Neural crest cell (in vitro differentiated cells): ENCODE measurements around the gene SEMA4D. TPM values are rescaled to one million over a fixed set of nuclear protein-coding genes. Genes with fewer than 3 reads are reported as not detected.

ENCODE experiments used
- DNase-seq: peaks from one replicate; pipeline ENCODE4 v3.0.0; 2021; ENCODE audit warnings: low read depth, mixed read lengths, low spot score
- H3K27ac Mint-ChIP-seq: one replicate; pipeline ENCODE4 v1.8.0; 2021; ENCODE audit warnings: mild to moderate bottlenecking, mixed read lengths; ENCODE audit not compliant: unreplicated experiment
- H3K27me3 Mint-ChIP-seq: 2 replicates; pipeline ENCODE4 v1.8.0; 2021; ENCODE audit warnings: low read depth, mild to moderate bottlenecking, mixed read lengths
- H3K36me3 Mint-ChIP-seq: 2 replicates; pipeline ENCODE4 v1.8.0; 2021; ENCODE audit warnings: low read depth, mild to moderate bottlenecking, mixed read lengths
- H3K4me1 Mint-ChIP-seq: 2 replicates; pipeline ENCODE4 v1.8.0; 2021; ENCODE audit warnings: mixed read lengths
- H3K4me3 Mint-ChIP-seq: one replicate; pipeline ENCODE4 v1.8.0; 2021; ENCODE audit warnings: mild to moderate bottlenecking, mixed read lengths
- H3K9me3 Mint-ChIP-seq: 2 replicates; pipeline ENCODE4 v1.8.0; 2021; ENCODE audit warnings: mixed read lengths
- CTCF ChIP-seq: fragments of 200-600 bp; sonication (generic); conservative IDR thresholded peaks from 2 replicates; pipeline ENCODE4 v1.5.0; 2021; ENCODE audit warnings: antibody characterized with exemption, mild to moderate bottlenecking
- total RNA-seq: library from RNA; stranded (reverse); gene quantifications from 2 replicates; pipeline ENCODE4 v1.2.1, GENCODE V29; 2021

The SEMA4D gene
- total RNA-seq, 1 donor from 2014 or later, result 33.5 TPM

DNA sequence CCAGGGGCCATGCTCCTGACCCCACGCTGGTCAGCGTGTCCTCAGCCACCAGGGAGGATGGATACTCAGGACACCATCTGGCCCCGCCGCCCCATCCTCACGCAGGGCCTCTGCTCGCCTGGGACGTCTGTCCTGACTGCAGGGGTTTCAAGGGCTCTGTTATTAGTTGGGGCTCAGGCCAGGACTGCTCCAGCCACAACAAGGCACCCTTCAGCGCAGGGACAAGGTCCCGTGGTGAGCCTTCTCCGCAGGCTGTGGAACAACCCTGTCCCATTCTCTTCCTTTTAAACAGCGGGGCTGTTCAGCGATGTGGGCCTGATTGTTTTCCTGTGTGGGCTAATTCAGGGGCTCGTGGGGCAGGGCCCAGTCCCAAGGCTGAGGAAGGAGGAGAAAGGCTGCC, 61.6 kb downstream of the SEMA4D start:
- Mint-ChIP-seq H3K4me1 (peaks cover 20% of the 10 kb centered on the region), H3K4me3 (no peak overlapping the region)

DNA sequence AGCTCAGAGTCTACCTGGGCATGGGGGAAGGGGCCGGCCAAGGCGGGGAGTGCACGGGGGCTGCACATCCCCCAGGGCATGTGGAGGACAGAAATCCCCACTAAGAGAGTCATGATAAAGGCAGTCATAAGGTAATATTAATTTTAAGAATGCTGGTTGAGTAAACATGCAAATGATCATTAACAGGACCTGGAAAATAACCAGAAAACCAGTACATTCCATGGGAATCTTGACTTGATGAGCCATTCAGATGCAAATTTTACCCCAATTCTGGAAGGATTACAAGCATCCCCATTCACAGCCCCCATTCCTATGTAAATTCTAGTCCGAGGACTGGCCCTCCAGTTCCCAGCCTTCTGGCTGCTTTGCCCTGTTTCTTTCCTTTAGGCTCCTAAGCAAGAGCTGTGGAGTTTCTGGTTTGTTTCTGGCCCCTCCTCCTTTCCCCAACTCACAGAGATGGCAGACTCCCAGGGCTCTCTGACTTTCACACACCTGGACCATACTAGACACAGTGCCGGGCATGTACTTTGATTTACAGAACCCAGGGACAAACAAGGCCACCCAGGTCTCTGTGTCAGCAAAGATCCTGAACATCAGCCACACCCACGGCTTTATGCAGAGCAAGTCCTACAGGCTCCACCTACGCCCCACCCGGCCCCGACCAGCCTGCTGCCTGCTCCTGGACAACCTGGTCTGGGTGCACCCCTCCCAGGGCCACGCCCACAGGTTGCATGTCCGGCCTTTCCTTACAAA, 62.7 kb downstream of the SEMA4D start:
- H3K27ac Mint-ChIP-seq, result no peak overlapping the region
- TF ChIP-seq CTCF, result no peak
- H3K36me3 Mint-ChIP-seq, result no peaks in the 10 kb centered on the region
- H3K4me3 Mint-ChIP-seq, result no peak overlapping the region
- H3K27me3 Mint-ChIP-seq, result peaks cover 3% of the 10 kb centered on the region
- DNase-seq, result no peak
- no peaks in the 10 kb centered on the region for H3K9me3 Mint-ChIP-seq
- H3K4me1 Mint-ChIP-seq, result peaks cover 20% of the 10 kb centered on the region

More for the DNA sequence above, 61.6 kb downstream of the SEMA4D start:
- no peaks in the 10 kb centered on the region for H3K9me3 Mint-ChIP-seq
- H3K27me3 Mint-ChIP-seq, result peaks cover 5% of the 10 kb centered on the region
- no peak overlapping the region for H3K27ac Mint-ChIP-seq
- TF ChIP-seq CTCF, result no peak
- DNase-seq, result no peak
- H3K36me3 Mint-ChIP-seq, result no peaks in the 10 kb centered on the region

GRCh38 chr9:89434636-89435035, 63.3 kb downstream of the SEMA4D start:
- no peak overlapping the region for H3K4me3 Mint-ChIP-seq
- no peaks in the 10 kb centered on the region for H3K36me3 Mint-ChIP-seq

DNA sequence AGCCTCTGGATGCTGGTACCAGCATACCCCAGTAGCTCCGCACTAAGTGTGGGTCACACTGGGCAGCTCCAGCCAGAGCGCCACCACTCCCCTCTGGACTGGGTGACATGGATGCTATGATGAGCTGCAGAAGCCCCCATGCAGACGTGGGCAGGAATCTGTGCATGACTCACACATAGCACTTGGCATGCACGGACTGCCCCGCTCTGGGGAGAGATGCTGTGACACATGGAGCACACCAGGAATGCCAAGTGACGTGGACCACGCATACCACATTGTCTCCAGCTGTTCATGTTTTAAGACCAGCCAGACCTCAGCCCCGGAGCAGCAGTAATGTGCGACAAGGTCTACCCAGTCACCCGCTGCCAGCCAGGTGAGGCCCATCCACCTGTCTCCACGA, 64.1 kb downstream of the SEMA4D start:
- Mint-ChIP-seq H3K9me3 (no peaks in the 10 kb centered on the region), H3K27me3 (peaks cover 3% of the 10 kb centered on the region), H3K4me3 (no peak overlapping the region), H3K4me1 (peaks cover 13% of the 10 kb centered on the region), H3K27ac (no peak overlapping the region), H3K36me3 (no peaks in the 10 kb centered on the region)
- DNase-seq, result no peak
- TF ChIP-seq CTCF, result no peak

More at GRCh38 chr9:89434636-89435035, 63.3 kb downstream of the SEMA4D start:
- TF ChIP-seq CTCF, result no peak
- Mint-ChIP-seq H3K4me1 (peaks cover 17% of the 10 kb centered on the region), H3K9me3 (no peaks in the 10 kb centered on the region), H3K27ac (no peak overlapping the region), H3K27me3 (peaks cover 3% of the 10 kb centered on the region)
- DNase-seq, result no peak

DNA sequence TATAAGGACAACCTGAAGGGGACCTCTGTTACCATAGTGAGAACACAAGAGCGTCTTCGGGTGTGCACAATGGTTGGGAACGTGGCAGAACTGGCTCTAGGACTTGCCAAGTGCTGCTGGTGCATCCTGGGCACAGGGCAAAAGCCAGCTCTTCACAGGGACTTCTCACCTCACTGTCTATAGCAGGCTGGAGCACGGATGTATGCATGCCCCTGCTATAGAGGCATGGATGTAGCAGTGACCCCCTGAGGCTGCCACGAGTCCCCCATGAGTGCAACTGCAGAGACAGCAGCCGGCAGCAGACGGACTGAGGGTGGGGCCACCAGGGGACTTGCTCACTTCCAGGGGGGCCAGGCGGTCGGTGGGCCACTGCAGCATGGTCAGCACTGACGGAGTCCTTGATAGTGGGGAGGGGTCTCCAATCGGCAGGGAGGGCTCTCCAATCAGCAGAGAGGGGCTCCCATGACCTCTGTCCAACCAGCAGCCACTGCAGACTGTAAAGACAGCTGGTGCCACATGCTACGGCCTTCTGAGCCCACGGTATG, 64.9 kb downstream of the SEMA4D start:
- no peak for TF ChIP-seq CTCF
- DNase-seq, result no peak
- Mint-ChIP-seq H3K27me3 (peaks cover 3% of the 10 kb centered on the region), H3K36me3 (no peaks in the 10 kb centered on the region), H3K4me3 (no peak overlapping the region), H3K4me1 (peaks cover 13% of the 10 kb centered on the region), H3K9me3 (no peaks in the 10 kb centered on the region), H3K27ac (no peak overlapping the region)
